Retinal pigment epithelial cell (primary cell): ENCODE measurements around the gene LSP1.

ENCODE experiments used
- DNase-seq: peaks from one replicate; pipeline ENCODE4 v3.0.0-alpha.2; 2010; ENCODE audit warnings: low read depth
- H3K4me3 ChIP-seq: 2 replicates; pipeline ENCODE4 v1.5.1; 2011; ENCODE audit warnings: mild to moderate bottlenecking, low read length, control low read depth, moderate library complexity
- TF ChIP-seq, protein P1 (sequence below): conservative IDR thresholded peaks from 2 replicates; pipeline ENCODE4 v1.5.1; 2011; ENCODE audit warnings: low read depth, low read length, control low read depth, inconsistent platforms

LSP1 gene

DNA sequence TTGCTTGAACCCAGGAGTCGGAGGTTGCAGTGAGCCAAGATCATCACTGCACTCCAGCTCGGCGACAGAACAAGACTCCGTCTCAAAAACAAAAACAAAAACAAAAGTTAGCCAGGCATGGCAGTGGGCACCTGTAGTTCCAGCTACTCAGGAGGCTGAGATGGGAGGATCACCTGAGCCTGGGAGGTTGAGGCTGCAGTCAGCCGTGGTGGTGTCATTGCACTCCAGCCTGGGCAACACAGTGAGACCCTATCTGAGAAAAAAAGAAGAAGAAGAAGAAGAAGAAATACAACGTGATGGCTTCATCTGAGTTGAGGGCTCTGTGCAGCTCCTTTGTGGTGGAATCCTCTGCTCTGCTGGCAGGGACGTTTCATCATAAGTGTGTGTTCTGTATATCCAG, 56.6 kb downstream of the LSP1 start:
- TF ChIP-seq, protein P1, sequence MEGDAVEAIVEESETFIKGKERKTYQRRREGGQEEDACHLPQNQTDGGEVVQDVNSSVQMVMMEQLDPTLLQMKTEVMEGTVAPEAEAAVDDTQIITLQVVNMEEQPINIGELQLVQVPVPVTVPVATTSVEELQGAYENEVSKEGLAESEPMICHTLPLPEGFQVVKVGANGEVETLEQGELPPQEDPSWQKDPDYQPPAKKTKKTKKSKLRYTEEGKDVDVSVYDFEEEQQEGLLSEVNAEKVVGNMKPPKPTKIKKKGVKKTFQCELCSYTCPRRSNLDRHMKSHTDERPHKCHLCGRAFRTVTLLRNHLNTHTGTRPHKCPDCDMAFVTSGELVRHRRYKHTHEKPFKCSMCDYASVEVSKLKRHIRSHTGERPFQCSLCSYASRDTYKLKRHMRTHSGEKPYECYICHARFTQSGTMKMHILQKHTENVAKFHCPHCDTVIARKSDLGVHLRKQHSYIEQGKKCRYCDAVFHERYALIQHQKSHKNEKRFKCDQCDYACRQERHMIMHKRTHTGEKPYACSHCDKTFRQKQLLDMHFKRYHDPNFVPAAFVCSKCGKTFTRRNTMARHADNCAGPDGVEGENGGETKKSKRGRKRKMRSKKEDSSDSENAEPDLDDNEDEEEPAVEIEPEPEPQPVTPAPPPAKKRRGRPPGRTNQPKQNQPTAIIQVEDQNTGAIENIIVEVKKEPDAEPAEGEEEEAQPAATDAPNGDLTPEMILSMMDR: no peak
- no peak for DNase-seq
- H3K4me3 ChIP-seq: no peak overlapping the region

DNA sequence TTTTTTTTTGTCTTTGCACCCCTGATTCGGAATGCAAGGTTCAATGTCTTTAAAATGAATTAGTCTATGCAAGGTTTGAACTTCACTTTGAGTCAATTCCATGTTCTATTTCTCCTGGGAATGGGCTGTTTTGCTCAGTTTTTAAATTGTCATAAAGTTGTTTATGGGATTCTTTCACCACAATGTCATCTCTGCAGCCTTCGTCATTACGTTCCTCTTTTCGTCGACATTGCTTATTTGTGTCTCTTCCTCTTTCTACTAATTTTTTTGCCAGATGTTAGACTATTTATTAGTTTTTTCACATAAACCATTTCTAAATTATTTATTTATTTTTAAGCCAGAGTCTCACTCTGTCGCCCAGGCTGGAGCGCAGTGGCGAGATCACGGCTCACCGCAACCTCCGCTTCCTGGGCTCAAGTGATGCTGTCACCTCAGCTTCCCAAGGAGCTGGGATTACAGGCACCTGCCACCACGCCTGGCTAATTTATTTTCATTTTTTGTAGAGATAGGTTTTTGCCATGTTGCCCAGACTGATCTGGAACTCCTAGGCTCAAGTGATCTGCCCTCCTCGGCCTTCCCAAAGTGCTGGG, 59.5 kb downstream of the LSP1 start:
- H3K4me3 ChIP-seq: no peak overlapping the region
- TF ChIP-seq, protein P1: no peak
- DNase-seq: no peak

DNA sequence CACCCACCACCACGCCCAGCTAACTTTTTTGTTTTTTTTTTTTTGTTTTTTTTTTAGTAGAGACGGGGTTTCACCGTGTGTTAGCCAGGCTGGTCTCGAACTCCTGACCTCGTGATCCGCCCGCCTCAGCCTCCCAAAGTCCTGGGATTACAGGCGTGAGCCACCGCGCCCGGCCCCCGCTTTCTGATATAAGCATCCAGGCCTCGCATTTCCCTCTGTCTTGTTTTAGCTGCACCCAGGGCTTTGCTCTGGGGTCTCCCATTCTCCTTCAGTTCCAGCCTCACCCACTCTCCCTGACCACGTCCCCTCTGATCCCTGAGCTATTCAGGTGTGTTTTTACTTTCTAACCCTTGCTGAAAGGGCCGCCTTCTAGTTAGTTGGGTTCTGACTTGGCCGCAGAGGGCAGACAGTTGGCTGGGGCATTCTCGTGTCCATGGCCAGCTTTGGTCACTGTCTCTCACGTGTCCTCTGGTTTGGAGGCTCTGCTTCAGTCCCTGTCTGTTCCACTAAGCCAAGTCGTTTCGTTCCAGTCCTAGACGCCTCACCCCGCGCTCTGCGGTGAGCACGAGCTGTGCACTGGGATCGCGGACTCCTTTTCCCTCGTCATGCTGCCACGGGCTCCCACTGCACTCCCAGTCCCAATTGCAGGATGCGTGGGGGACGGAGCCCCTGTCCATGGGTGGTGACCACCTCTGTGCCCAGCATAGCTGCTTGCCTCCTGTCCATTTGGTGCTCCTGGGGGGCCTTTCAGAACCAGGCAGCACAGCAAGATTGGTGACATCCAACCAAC, 60.6 kb downstream of the LSP1 start:
- no peak overlapping the region for H3K4me3 ChIP-seq
- TF ChIP-seq, protein P1: no peak
- no peak for DNase-seq

DNA sequence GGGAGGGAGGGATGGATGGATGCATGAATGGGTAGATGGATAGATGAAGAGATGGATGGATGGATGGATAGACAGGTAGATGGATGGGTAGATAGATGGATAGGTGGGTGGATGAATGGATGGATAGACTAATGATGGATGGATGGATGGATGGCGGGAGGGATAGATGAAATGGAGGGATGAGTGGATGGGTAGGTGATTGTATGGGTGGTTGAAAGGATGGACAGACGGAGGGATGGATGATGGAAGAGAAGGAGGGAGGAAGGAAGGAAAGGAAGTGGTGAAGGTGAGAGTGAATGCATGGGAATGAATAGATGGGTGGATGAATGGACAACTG, 62.9 kb downstream of the LSP1 start:
- no peak for DNase-seq
- no peak overlapping the region for H3K4me3 ChIP-seq
- TF ChIP-seq, protein P1: no peak

DNA sequence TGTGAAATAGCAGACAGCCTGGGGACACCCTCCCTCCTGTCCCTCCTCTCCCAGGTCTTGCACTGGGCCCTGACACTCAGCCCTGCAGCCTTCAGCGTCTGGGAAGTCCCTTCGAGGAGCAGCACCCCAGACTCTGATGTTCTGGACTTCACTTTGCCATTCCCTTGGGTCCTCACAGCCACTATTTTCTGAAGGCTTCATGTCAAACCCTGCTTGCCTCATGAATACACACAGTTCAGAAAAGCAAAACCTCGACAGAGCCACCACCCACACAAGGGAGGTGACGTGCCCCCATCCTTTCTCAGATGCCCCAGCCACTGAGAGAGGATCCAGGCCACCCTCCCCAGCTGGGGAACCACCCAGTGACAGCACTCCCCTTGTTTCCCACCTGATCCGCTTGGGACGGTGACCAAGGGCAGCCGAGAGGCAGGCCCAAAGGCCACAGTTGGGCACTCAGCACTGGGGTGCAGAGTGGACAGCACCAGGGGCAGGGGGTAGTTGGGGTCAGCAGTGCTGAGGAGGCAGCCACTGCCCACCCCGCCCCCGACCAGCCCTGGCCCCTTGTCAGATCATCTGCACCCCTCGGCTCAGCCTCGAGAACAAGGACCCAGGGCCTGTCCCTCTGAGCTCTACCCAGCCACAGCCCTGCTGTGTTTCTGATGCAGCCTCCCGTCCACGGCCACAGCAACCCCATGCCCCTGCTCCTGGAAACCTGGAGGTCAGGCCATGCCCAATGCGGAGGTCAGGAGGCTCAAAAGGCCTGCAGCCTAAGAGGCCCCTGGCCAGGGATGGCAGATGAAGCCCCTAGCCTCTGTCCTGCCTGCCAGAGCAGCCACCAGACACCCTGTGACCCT, 63.5 kb downstream of the LSP1 start:
- DNase-seq: no peak
- TF ChIP-seq, protein P1: no peak
- no peak overlapping the region for H3K4me3 ChIP-seq

DNA sequence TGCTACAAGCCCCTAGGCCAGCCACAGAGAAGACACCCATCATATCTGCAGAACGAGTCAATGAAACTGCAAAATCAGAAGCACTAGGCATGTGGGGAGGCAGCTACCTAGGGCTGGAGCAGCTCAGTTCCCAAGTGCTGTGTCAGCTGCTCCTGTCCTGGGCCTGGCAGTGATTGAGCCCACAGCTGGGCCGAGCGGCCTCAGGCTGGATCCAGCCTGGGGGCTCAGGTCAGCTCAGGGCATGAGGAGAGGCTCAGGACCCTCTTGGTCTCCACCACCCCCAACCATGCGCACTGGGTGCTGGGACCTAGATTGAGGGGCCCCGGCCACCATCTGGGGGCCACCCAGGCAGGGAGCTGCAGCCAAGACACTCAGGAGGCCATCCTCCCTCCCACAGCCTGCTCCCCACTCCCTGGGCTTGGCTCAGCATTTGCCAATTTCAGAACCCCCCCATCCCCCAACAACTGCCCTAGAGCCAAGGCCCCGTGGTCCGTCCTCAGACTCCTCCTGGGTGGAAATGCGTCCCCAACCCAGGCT, 64.2 kb downstream of the LSP1 start:
- TF ChIP-seq, protein P1: no peak
- no peak for DNase-seq
- no peak overlapping the region for H3K4me3 ChIP-seq
